Peyer's patch (tissue), 4 donors: ENCODE measurements around the gene KIF6.

Experiments used
- CTCF ChIP-seq, 6 experiments: fragments of 450-650 bp in 4 of 6; fragments of 200-600 bp in 2 of 6; sonication (generic) in 1 of 6; IDR thresholded peaks; one replicate each; pipeline ENCODE4 v1.5.1; 2017 to 2019; ENCODE audit warnings: antibody characterized with exemption in 6 of 6, mild to moderate bottlenecking in 3 of 6, moderate library complexity in 1 of 6
- POLR2A ChIP-seq, 2 donors: fragments of 450-650 bp; IDR thresholded peaks; one replicate each; pipeline ENCODE4 v1.5.1; 2017; ENCODE audit warnings: antibody characterized with exemption in 2 of 2, mild to moderate bottlenecking in 2 of 2, moderate library complexity in 2 of 2

DNA sequence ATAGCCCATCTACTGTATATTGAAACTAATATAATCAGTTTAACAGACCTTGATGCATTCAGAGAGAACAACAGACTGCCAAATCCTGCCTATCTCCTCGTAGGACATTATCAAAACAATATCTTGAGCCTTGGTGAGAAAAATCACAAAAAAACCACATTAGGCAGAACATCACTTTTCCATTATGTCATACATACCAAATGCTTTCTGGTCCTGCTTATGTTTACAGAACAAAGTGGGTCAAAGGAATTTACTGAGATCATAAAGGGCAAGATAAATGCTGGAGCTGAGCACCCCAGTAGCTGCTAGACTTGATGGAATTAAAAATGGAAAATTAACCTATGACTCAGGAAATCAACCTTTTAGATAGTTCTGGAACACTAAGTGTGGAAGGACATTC lies 207.5 kb downstream of the KIF6 start:
- TF ChIP-seq CTCF (IDR thresholded peaks at IDR 0.05) = no peak
- TF ChIP-seq POLR2A (IDR thresholded peaks at IDR 0.05) = no peak
